ENCODE measurements around the gene SPOCK3.

GRCh38 chr4:167021545-167022155 is 212.6 kb downstream of the SPOCK3 start:
- TF ChIP-seq, protein P1, sequence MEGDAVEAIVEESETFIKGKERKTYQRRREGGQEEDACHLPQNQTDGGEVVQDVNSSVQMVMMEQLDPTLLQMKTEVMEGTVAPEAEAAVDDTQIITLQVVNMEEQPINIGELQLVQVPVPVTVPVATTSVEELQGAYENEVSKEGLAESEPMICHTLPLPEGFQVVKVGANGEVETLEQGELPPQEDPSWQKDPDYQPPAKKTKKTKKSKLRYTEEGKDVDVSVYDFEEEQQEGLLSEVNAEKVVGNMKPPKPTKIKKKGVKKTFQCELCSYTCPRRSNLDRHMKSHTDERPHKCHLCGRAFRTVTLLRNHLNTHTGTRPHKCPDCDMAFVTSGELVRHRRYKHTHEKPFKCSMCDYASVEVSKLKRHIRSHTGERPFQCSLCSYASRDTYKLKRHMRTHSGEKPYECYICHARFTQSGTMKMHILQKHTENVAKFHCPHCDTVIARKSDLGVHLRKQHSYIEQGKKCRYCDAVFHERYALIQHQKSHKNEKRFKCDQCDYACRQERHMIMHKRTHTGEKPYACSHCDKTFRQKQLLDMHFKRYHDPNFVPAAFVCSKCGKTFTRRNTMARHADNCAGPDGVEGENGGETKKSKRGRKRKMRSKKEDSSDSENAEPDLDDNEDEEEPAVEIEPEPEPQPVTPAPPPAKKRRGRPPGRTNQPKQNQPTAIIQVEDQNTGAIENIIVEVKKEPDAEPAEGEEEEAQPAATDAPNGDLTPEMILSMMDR (IDR thresholded peaks at IDR 0.05): peak; percentile 37 to 79 (median 70)
- TF ChIP-seq POLR2A (IDR thresholded peaks at IDR 0.05): no peak
